Lower lobe of right lung (tissue), 2 donors: ENCODE results near the gene PRELID1. TPM values are rescaled to one million over a fixed set of nuclear protein-coding genes. Genes with fewer than 3 reads are reported as not detected.
A peak's percentile ranks its signal among the peaks of the same experiment; 100 is the strongest.
"Not testable (repeated sequence)": the region's sequence is repeated elsewhere in the genome, so short reads cannot be mapped to it uniquely, and the experiment has no call there.

ENCODE experiments used
- ATAC-seq, 2 donors: fragments of 200-7000 bp; cut with Tn5 transposase; one replicate each; pipeline ENCODE4 v1.9.1; 2020 to 2022; ENCODE audit warnings: mild to moderate bottlenecking in 2 of 2, moderate library complexity in 2 of 2
- DNase-seq: peaks from one replicate; pipeline ENCODE4 v3.0.0-alpha.2; 2020
- H3K27ac ChIP-seq: fragments of 200-600 bp; one replicate; pipeline ENCODE4 v1.8.0; 2022
- H3K27me3 ChIP-seq: fragments of 200-600 bp; one replicate; pipeline ENCODE4 v1.8.0; 2022; ENCODE audit warnings: low read depth
- H3K36me3 ChIP-seq: fragments of 200-600 bp; one replicate; pipeline ENCODE4 v1.8.0; 2022; ENCODE audit warnings: mild to moderate bottlenecking
- H3K4me1 ChIP-seq: fragments of 200-600 bp; one replicate; pipeline ENCODE4 v1.8.0; 2022
- H3K4me3 ChIP-seq: fragments of 200-600 bp; one replicate; pipeline ENCODE4 v1.8.0; 2022; ENCODE audit warnings: mild to moderate bottlenecking
- H3K9me3 ChIP-seq: fragments of 200-600 bp; one replicate; pipeline ENCODE4 v1.8.0; 2022
- CTCF ChIP-seq: fragments of 200-600 bp; IDR thresholded peaks from one replicate; pipeline ENCODE4 v1.8.0; 2022; ENCODE audit warnings: antibody characterized with exemption, mild to moderate bottlenecking
- intact Hi-C: fragments of 100-400 bp; cut with DNase I; formaldehyde crosslinking; loops from one replicate; pipeline ENCODE4 v1.11.0; 2022
- long read RNA-seq: library from polyadenylated mRNA; unstranded; transcript quantifications from one replicate; pipeline ENCODE4 v2.0.0, GENCODE V29; 2021
- total RNA-seq: library from RNA; stranded (reverse); fragmentation: NEBNext Ultra II Directional; extraction: Animal tissue kit (Norgen Biotek cat#: 25700); gene quantifications from one replicate; pipeline ENCODE4 v1.2.1, GENCODE V29; 2021
- donor health status: DM: no; HTN: yes; CAD: no; lungs with severe emphysema.

Gene PRELID1
- 101 TPM for total RNA-seq
- long read RNA-seq, transcript PRELID1-201 (5 exons, 1,261 nt): major isoform, 245 of 256 reads
- long read RNA-seq, partial matches to known transcripts: 6 of 256 reads
- long read RNA-seq, other reads (novel, unspliced or antisense): 4 of 256 reads

- peak; percentile 89 for ATAC-seq
- peak; percentile 43 for TF ChIP-seq CTCF
- peaks cover 49% of the 10 kb centered on the region for H3K36me3 ChIP-seq
- intact Hi-C loops: no loop called here
- H3K9me3 ChIP-seq: no peaks in the 10 kb centered on the region
- H3K27ac ChIP-seq: peak within 1 kb of the TSS; percentile 91
- peak within 1 kb of the TSS; percentile 100 for H3K4me3 ChIP-seq
- H3K4me1 ChIP-seq: peaks cover 84% of the 10 kb centered on the region
- no peaks in the 10 kb centered on the region for H3K27me3 ChIP-seq
- peak; percentile 94 for DNase-seq
Measured at GRCh38 chr5:177303121-177303924, at the start of gene PRELID1, which contains the start of gene RAB24. TSS of gene PRELID1 (plus strand) at chr5:177303799. CDS start at chr5:177303986, 187 bp downstream. TSS of gene RAB24 (minus strand) at chr5:177303719. CDS start at chr5:177303288, 431 bp downstream.

- no peaks in the 10 kb centered on the region for H3K4me1 ChIP-seq
- DNase-seq: peak; percentile 63
- TF ChIP-seq CTCF: no peak
- intact Hi-C loops: no loop called here
- no peaks in the 10 kb centered on the region for H3K9me3 ChIP-seq
- H3K4me3 ChIP-seq: no peak overlapping the region
- H3K36me3 ChIP-seq: peaks cover 97% of the 10 kb centered on the region
- peak; percentile 71 to 76 for ATAC-seq
- no peak overlapping the region for H3K27ac ChIP-seq
- no peaks in the 10 kb centered on the region for H3K27me3 ChIP-seq
Measured at GRCh38 chr5:177256296-177256695, 47.3 kb upstream of the PRELID1 start.

- H3K4me1 ChIP-seq, H3K9me3 ChIP-seq, H3K27ac ChIP-seq, DNase-seq, intact Hi-C loops, H3K4me3 ChIP-seq, H3K27me3 ChIP-seq, ATAC-seq: not testable (repeated sequence)
- H3K36me3 ChIP-seq: peaks cover 97% of the 10 kb centered on the region
Measured at GRCh38 chr5:177258711-177259110, 44.9 kb upstream of the PRELID1 start.

- Histone ChIP-seq H3K4me3 (no peak overlapping the region), H3K9me3 (no peaks in the 10 kb centered on the region), H3K27me3 (no peaks in the 10 kb centered on the region), H3K4me1 (no peaks in the 10 kb centered on the region), H3K27ac (no peak overlapping the region), H3K36me3 (peaks cover 97% of the 10 kb centered on the region)
- DNase-seq (no peak), ATAC-seq (no peak)
- no peak for TF ChIP-seq CTCF
- intact Hi-C loops: no loop called here
Measured at GRCh38 chr5:177260961-177261360, 42.6 kb upstream of the PRELID1 start.

- Histone ChIP-seq H3K4me1 (no peaks in the 10 kb centered on the region), H3K27ac (no peak overlapping the region), H3K9me3 (no peaks in the 10 kb centered on the region), H3K27me3 (no peaks in the 10 kb centered on the region), H3K36me3 (peaks cover 97% of the 10 kb centered on the region), H3K4me3 (no peak overlapping the region)
- DNase-seq (no peak), ATAC-seq (no peak)
- no peak for TF ChIP-seq CTCF
- intact Hi-C loops: no loop called here
Measured at GRCh38 chr5:177261510-177261909, 42.1 kb upstream of the PRELID1 start.

GRCh38 chr5:177264178-177264577 lies 39.4 kb upstream of the PRELID1 start:
- no peak for TF ChIP-seq CTCF
- Histone ChIP-seq H3K36me3 (peaks cover 97% of the 10 kb centered on the region), H3K27me3 (no peaks in the 10 kb centered on the region), H3K4me3 (no peak overlapping the region), H3K4me1 (no peaks in the 10 kb centered on the region), H3K9me3 (no peaks in the 10 kb centered on the region), H3K27ac (no peak overlapping the region)
- intact Hi-C loops: no loop called here
- DNase-seq: no peak
- ATAC-seq: no peak
